Skeletal muscle tissue (tissue), 4 donors: ENCODE data around the gene FBRS. TPM values are rescaled to one million over a fixed set of nuclear protein-coding genes. Genes with fewer than 3 reads are reported as not detected.

Experiments used
- H3K27ac ChIP-seq: one replicate; pipeline ENCODE4 v1.7.0; 2013; ENCODE audit warnings: mild to moderate bottlenecking, low read depth, low read length, inconsistent platforms
- H3K27me3 ChIP-seq, 3 donors: one replicate each; pipeline ENCODE4 v1.7.0; 2013; ENCODE audit warnings: low read length in 3 of 3; ENCODE audit not compliant: control insufficient read depth in 3 of 3, insufficient read depth in 3 of 3
- H3K36me3 ChIP-seq, 3 donors: one replicate each; pipeline ENCODE4 v1.7.0; 2013; ENCODE audit warnings: low read length in 3 of 3; ENCODE audit not compliant: control insufficient read depth in 3 of 3, insufficient read depth in 3 of 3
- H3K4me1 ChIP-seq, 3 donors: one replicate each; pipeline ENCODE4 v1.7.0; 2013; ENCODE audit warnings: low read length in 3 of 3, mild to moderate bottlenecking in 3 of 3; ENCODE audit not compliant: control insufficient read depth in 3 of 3, insufficient read depth in 3 of 3
- H3K4me3 ChIP-seq, 3 donors: one replicate each; pipeline ENCODE4 v1.7.0; 2013; ENCODE audit warnings: low read length in 3 of 3
- H3K9ac ChIP-seq, 3 donors: one replicate each; pipeline ENCODE4 v1.7.0; 2013; ENCODE audit warnings: low read length in 3 of 3, mild to moderate bottlenecking in 3 of 3, moderate library complexity in 2 of 3, low read depth in 1 of 3
- H3K9me3 ChIP-seq, 3 donors: one replicate each; pipeline ENCODE4 v1.7.0; 2013; ENCODE audit warnings: low read length in 3 of 3; ENCODE audit not compliant: control insufficient read depth in 3 of 3
- total RNA-seq: library from RNA; depleted of rRNA; stranded (reverse); fragments of >200 nt; gene quantifications from one replicate; pipeline ENCODE4 v1.2.3, GENCODE V29; 2014
- donor health status: Osteomylitis.

The FBRS gene
- total RNA-seq, 1 donor from 2014 or later = 7.3 TPM

- peaks cover 0 to 4% (median 0%) of the 10 kb centered on the region in 3 donors for H3K4me1 ChIP-seq
- no peaks in the 10 kb centered on the region for H3K9me3 ChIP-seq
- H3K4me3 ChIP-seq = no peak overlapping the region
- no peak overlapping the region for H3K27ac ChIP-seq
- no peaks in the 10 kb centered on the region for H3K27me3 ChIP-seq
- no peak overlapping the region for H3K9ac ChIP-seq
- peaks cover 31 to 42% (median 38%) of the 10 kb centered on the region in 3 donors for H3K36me3 ChIP-seq
These were observed 11.9 kb downstream of the FBRS start for GRCh38 chr16:30669903-30670824.

DNA sequence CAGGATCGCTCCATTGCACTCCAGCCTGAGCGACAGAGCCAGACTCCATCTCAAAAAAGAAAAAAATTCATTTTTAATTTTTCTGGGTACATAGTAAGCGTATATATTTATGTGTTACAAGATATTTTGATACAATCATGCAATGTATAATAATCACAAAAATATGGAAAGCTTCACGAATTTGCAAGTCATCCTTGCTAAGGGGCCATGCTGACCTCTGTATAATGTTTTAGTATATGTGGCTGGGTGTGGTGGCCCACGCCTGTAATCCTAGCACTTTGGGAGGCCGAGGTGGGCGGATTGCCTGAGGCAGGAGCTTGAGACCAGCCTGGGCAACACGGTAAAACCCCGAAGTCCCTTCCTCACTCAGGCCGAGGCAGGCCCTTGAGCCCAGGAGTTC, 16.9 kb downstream of the FBRS start:
- no peak overlapping the region for H3K27ac ChIP-seq

DNA sequence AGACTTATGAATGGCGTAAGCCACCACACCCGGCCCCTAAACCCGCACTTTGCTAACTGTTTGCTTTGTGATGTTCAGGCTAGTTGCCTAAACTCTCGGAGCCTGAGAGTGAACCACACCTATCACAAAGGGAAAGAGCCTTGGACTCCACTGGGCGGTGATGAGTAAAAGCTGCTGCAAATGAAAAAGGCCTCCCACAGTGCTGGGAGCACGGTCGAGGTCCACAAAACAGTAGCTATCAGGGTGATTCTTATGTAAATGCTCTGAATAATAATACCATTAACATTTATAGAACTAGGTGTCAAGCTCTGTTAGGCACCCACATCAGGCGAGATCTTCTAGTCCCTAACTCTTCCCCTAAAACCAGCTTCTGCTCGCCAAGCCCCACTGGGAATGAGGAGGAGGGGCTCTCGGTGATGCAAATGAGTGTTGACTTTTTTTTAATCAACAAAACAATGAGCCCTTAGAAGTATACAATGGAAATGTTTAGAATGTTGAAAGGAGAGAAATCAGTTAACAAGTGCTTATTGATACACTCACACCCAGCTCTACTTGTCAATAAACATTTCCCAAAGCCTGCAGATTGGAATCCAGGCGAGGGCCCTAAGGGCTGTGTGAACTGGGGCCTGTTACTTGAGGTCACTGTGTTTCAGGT, 19.8 kb downstream of the FBRS start:
- H3K9me3 ChIP-seq = no peaks in the 10 kb centered on the region
- no peaks in the 10 kb centered on the region for H3K36me3 ChIP-seq
- H3K27ac ChIP-seq = no peak overlapping the region
- H3K4me1 ChIP-seq = no peaks in the 10 kb centered on the region
- H3K27me3 ChIP-seq = no peaks in the 10 kb centered on the region
- H3K4me3 ChIP-seq = no peak overlapping the region
- H3K9ac ChIP-seq = no peak overlapping the region

More for the DNA sequence above, 16.9 kb downstream of the FBRS start:
- H3K9ac ChIP-seq = no peak overlapping the region
- H3K4me1 ChIP-seq = no peaks in the 10 kb centered on the region
- no peak overlapping the region for H3K4me3 ChIP-seq
- no peaks in the 10 kb centered on the region for H3K27me3 ChIP-seq
- H3K9me3 ChIP-seq = no peaks in the 10 kb centered on the region
- peaks cover 0 to 3% (median under 1%) of the 10 kb centered on the region in 3 donors for H3K36me3 ChIP-seq

DNA sequence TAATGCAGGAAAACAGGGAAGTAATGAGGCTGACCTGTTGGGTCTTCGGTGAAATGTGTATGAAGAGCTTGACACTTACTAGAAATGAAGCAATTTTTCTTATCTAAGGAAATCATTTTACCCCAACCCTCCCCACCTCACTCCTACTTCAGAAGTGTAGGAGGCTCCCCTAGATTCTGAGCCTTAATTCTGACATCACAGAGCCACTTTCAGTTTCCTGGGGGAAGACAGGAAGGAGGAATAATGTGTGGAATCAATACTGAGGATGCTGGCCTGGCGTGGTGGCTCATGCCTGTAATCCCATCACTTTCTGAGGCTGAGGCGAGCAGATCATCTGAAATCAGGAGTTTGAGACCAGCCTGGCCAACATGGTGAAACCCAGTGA, 20.3 kb downstream of the FBRS start:
- Histone ChIP-seq H3K4me3 (no peak overlapping the region), H3K9ac (no peak overlapping the region), H3K27me3 (no peaks in the 10 kb centered on the region), H3K36me3 (no peaks in the 10 kb centered on the region), H3K9me3 (no peaks in the 10 kb centered on the region), H3K4me1 (no peaks in the 10 kb centered on the region), H3K27ac (no peak overlapping the region)

GRCh38 chr16:30680326-30680725, 22.1 kb downstream of the FBRS start:
- H3K36me3 ChIP-seq = no peaks in the 10 kb centered on the region
- no peak overlapping the region for H3K4me3 ChIP-seq
- H3K9me3 ChIP-seq = no peaks in the 10 kb centered on the region
- no peak overlapping the region for H3K9ac ChIP-seq
- H3K4me1 ChIP-seq = no peaks in the 10 kb centered on the region
- no peak overlapping the region for H3K27ac ChIP-seq
- H3K27me3 ChIP-seq = no peaks in the 10 kb centered on the region

- Histone ChIP-seq H3K4me1 (peaks cover 0 to 2% (median under 1%) of the 10 kb centered on the region in 3 donors), H3K9me3 (no peaks in the 10 kb centered on the region), H3K36me3 (no peaks in the 10 kb centered on the region), H3K27ac (no peak overlapping the region), H3K4me3 (no peak overlapping the region), H3K27me3 (no peaks in the 10 kb centered on the region), H3K9ac (peak overlapping the region in 1 of 3 donors; percentile 3)
These were observed 30.5 kb downstream of the FBRS start for GRCh38 chr16:30688701-30689100.

GRCh38 chr16:30691907-30692306, 33.7 kb downstream of the FBRS start:
- Histone ChIP-seq H3K27ac (no peak overlapping the region), H3K4me1 (peaks cover 0 to 2% (median 2%) of the 10 kb centered on the region in 3 donors), H3K9ac (no peak overlapping the region), H3K9me3 (no peaks in the 10 kb centered on the region), H3K4me3 (no peak overlapping the region), H3K27me3 (no peaks in the 10 kb centered on the region), H3K36me3 (no peaks in the 10 kb centered on the region)

- no peaks in the 10 kb centered on the region for H3K9me3 ChIP-seq
- no peak overlapping the region for H3K9ac ChIP-seq
- H3K4me3 ChIP-seq = no peak overlapping the region
- no peak overlapping the region for H3K27ac ChIP-seq
- no peaks in the 10 kb centered on the region for H3K27me3 ChIP-seq
- no peaks in the 10 kb centered on the region for H3K36me3 ChIP-seq
- H3K4me1 ChIP-seq = peaks cover 3 to 7% (median 6%) of the 10 kb centered on the region in 3 donors
These were observed 34.3 kb downstream of the FBRS start for GRCh38 chr16:30692396-30693064.

- Histone ChIP-seq H3K27ac (no peak overlapping the region), H3K36me3 (peaks cover 0 to 2% (median 0%) of the 10 kb centered on the region in 3 donors), H3K9ac (no peak overlapping the region), H3K4me3 (no peak overlapping the region), H3K9me3 (no peaks in the 10 kb centered on the region), H3K27me3 (no peaks in the 10 kb centered on the region), H3K4me1 (peaks cover 15 to 20% (median 19%) of the 10 kb centered on the region in 3 donors)
These were observed 36.9 kb downstream of the FBRS start for GRCh38 chr16:30694926-30695693.
